ENCODE results near the gene CD47.

Gene CD47

DNA sequence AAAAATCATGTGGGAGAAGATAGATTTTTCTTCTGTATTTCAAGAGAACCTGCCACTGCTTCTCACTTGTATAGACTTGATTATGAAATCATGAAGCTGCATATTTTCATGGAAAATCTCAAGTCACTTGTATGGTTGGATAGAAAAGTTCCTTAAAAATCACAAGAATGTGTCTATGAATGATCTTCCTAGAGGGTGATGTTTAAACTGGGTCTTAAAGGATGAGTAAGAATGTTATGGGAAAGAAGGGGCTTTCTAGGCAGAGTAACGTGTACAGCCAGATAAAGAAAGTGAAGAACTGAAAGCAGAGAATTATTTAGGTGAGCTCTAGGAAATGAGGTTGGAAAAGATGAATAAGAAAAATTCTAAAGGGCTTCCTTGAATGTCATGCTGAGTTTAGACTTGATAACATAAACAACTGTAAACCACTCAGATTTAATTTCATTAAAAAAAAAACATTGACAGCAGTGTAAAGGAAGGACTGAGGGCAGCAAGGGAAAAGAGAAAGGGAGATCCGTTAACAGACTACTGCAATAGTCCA lies 5.0 kb downstream of the CD47 start:
- no peaks in the 10 kb centered on the region for H3K36me3 ChIP-seq
- no peaks in the 10 kb centered on the region; the same call in 1 of the 2 replicates for H3K4me1 ChIP-seq
- no peak overlapping the region for H3K4me3 ChIP-seq (ENCODE audit: low read depth, low read length)
- TF ChIP-seq, protein P1, sequence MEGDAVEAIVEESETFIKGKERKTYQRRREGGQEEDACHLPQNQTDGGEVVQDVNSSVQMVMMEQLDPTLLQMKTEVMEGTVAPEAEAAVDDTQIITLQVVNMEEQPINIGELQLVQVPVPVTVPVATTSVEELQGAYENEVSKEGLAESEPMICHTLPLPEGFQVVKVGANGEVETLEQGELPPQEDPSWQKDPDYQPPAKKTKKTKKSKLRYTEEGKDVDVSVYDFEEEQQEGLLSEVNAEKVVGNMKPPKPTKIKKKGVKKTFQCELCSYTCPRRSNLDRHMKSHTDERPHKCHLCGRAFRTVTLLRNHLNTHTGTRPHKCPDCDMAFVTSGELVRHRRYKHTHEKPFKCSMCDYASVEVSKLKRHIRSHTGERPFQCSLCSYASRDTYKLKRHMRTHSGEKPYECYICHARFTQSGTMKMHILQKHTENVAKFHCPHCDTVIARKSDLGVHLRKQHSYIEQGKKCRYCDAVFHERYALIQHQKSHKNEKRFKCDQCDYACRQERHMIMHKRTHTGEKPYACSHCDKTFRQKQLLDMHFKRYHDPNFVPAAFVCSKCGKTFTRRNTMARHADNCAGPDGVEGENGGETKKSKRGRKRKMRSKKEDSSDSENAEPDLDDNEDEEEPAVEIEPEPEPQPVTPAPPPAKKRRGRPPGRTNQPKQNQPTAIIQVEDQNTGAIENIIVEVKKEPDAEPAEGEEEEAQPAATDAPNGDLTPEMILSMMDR (IDR thresholded peaks at IDR 0.05; ENCODE audit: low read depth, low read length): no peak
- H3K9me3 ChIP-seq: no peaks in the 10 kb centered on the region
- DNase-seq: no peak
- no peaks in the 10 kb centered on the region for H3K27me3 ChIP-seq

DNA sequence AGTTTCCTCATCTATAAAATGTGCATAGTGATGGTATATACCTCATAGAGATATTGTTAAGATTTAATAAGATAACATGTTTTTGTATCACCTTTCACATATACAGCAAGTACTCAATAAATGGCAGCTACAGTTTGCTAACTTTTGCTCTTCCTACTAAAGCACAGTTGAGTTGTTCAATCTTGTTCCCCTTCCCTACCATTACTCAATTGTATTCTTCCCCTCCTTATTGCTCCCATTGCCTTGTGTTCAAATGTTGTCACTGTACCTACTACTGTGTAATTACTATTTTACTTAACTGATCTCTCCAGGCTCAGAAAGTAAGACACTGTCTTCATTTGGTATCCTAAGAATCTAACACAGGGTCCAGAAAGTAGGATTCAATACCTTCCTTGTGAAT lies 5.5 kb downstream of the CD47 start:
- DNase-seq: no peak
- Histone ChIP-seq H3K36me3 (no peaks in the 10 kb centered on the region), H3K4me1 (no peaks in the 10 kb centered on the region; the same call in 1 of the 2 replicates), H3K9me3 (no peaks in the 10 kb centered on the region), H3K27me3 (no peaks in the 10 kb centered on the region), H3K4me3 (ENCODE audit: low read depth, low read length) (no peak overlapping the region)
- TF ChIP-seq, protein P1 (IDR thresholded peaks at IDR 0.05; ENCODE audit: low read depth, low read length): no peak

DNA sequence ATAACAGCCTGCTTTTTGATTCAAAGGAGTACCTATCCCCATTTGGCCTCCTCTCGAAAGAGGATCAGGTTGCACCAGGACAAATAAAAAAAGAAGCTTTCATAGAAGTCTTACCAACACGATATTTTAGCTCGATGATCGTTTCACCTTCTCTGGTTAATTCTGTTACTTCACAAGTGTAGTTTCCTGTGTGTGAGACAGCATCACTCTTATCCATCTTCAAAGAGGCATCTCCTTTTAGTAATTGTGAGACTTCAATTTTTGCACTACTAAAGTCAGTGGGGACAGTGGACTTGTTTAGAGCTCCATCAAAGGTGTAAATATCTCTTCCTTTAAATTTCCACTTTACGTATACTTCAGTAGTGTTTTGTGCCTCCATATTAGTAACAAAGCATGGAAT lies 11.0 kb downstream of the CD47 start:
- H3K4me3 ChIP-seq (ENCODE audit: low read depth, low read length): no peak overlapping the region
- no peaks in the 10 kb centered on the region for H3K9me3 ChIP-seq
- H3K27me3 ChIP-seq: no peaks in the 10 kb centered on the region
- TF ChIP-seq, protein P1 (IDR thresholded peaks at IDR 0.05; ENCODE audit: low read depth, low read length): no peak
- peaks cover 5% of the 10 kb centered on the region for H3K4me1 ChIP-seq
- no peak for DNase-seq
- H3K36me3 ChIP-seq: peaks cover 21% of the 10 kb centered on the region

DNA sequence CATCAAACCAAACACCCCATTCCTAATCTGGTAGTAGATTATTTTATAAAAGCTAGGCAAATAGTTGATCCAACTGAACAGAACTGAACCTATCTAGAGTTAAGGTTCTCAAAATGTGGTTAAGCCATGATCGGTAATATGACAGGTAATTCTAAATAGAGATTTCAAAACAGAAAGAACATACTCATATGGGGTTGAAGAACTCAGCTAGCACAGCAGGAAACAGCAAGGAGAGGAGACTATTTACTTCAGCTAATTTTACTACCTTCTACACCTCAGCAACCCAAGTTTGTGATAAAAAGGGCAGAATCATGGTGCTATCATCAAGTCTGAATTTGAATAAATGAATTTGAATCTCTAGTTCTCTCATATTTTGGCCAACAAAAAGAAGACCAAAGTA lies 11.8 kb downstream of the CD47 start:
- TF ChIP-seq, protein P1 (IDR thresholded peaks at IDR 0.05; ENCODE audit: low read depth, low read length): no peak
- H3K4me1 ChIP-seq: peaks cover 5% of the 10 kb centered on the region
- no peaks in the 10 kb centered on the region for H3K9me3 ChIP-seq
- H3K27me3 ChIP-seq: no peaks in the 10 kb centered on the region
- H3K36me3 ChIP-seq: peaks cover 21% of the 10 kb centered on the region
- no peak overlapping the region for H3K4me3 ChIP-seq (ENCODE audit: low read depth, low read length)
- DNase-seq: no peak

DNA sequence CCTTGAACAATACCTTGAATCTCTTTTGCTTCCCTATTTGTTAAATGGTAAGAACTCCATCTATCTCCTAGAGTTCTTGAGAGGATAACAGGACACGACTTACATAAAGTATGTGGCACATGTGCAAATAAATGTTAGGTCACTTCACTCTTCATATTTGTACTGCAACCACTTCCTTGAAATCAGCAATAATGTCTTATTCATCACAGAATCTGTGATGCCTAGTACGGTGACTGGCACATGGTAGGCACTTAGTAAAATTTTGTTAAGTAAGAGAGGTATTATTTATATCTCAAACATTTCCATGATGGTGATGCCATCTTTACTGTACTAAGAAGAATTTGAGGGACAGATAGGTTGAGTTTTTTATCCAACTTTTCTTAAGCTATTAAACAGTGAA lies 14.3 kb downstream of the CD47 start:
- Histone ChIP-seq H3K4me3 (ENCODE audit: low read depth, low read length) (no peak overlapping the region), H3K9me3 (no peaks in the 10 kb centered on the region), H3K27me3 (no peaks in the 10 kb centered on the region), H3K4me1 (peaks cover 5% of the 10 kb centered on the region), H3K36me3 (peaks cover 23% of the 10 kb centered on the region)
- no peak for DNase-seq
- TF ChIP-seq, protein P1 (IDR thresholded peaks at IDR 0.05; ENCODE audit: low read depth, low read length): no peak

DNA sequence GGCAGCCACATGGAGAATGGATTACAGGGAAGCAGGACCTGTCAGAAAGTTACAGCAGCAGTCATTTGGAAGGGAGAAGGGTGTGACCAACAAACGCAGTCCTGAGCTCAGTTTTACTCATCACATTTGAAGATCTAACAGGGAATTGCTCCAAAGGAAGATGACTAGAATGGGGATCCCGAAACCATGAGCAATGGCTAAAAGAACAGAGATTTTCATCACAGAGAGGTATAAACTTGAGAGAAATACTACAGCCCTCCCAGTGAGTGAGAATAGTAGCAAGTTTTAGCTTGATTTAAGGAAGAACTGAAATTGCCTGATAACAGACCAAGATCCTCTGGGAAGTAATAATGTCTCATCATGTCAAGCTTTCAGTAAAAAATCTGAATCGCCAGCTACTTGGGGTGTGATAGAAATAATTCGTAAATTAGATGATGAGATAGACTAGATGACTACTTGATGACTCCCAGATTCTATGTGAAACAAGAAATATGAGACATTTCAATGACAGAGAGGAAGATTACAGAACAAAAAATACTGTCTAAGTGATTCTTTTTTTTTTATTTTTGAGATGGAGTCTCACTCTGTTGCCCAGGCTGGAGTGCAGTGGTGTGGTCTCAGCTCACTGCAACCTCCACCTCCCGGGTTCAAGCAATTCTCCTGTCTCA lies 16.9 kb downstream of the CD47 start:
- H3K4me3 ChIP-seq (ENCODE audit: low read depth, low read length): no peak overlapping the region
- peaks cover 24% of the 10 kb centered on the region for H3K36me3 ChIP-seq
- TF ChIP-seq, protein P1 (IDR thresholded peaks at IDR 0.05; ENCODE audit: low read depth, low read length): no peak
- peaks cover 5% of the 10 kb centered on the region for H3K4me1 ChIP-seq
- no peaks in the 10 kb centered on the region for H3K9me3 ChIP-seq
- no peaks in the 10 kb centered on the region for H3K27me3 ChIP-seq
- DNase-seq: no peak
